Activated CD4-positive, alpha-beta memory T cell treated with anti-CD3 and anti-CD28 coated beads for 36 hours (primary cell): Measurements from ENCODE around the gene DPH1. TPM values are rescaled to one million over a fixed set of nuclear protein-coding genes. Genes with fewer than 3 reads are reported as not detected.

Source experiments
- CTCF ChIA-PET: fragments of 350-600 bp; sonication (Branson Sonifier 250); formaldehyde crosslinking; loops from one replicate; lab custom pipeline; 2021; ENCODE audit warnings: antibody characterized with exemption, inconsistent platforms; lab: Charles Lee
- POLR2A ChIA-PET: fragments of 350-600 bp; sonication (Branson Sonifier 250); formaldehyde crosslinking; loops from one replicate; lab custom pipeline; 2021; ENCODE audit warnings: antibody characterized with exemption; lab: Charles Lee
- DNase-seq: peaks from one replicate; pipeline ENCODE4 v3.0.0-alpha.2; 2020
- H3K27ac Mint-ChIP-seq: one replicate; pipeline ENCODE4 v1.8.0; 2021; ENCODE audit warnings: mixed read lengths
- H3K27me3 Mint-ChIP-seq: one replicate; pipeline ENCODE4 v1.8.0; 2021; ENCODE audit warnings: mixed read lengths
- H3K36me3 Mint-ChIP-seq: one replicate; pipeline ENCODE4 v1.8.0; 2021; ENCODE audit warnings: mixed read lengths
- H3K4me1 Mint-ChIP-seq: one replicate; pipeline ENCODE4 v1.8.0; 2021; ENCODE audit warnings: low read depth, mixed read lengths
- H3K4me3 Mint-ChIP-seq: one replicate; pipeline ENCODE4 v1.8.0; 2021; ENCODE audit warnings: mild to moderate bottlenecking, mixed read lengths
- H3K9me3 Mint-ChIP-seq: one replicate; pipeline ENCODE4 v1.8.0; 2021; ENCODE audit warnings: mixed read lengths
- intact Hi-C: fragments of 100-400 bp; cut with micrococcal nuclease; formaldehyde crosslinking; loops from one replicate; pipeline ENCODE4 v1.15.1; 2023
- total RNA-seq, 2 experiments: library from RNA; stranded (reverse); gene quantifications; one replicate each; pipeline ENCODE4 v1.2.3, GENCODE V29; 2021

The DPH1 gene
- total RNA-seq, 2 experiments from 2014 or later, result 29.4 to 31.1 TPM

GRCh38 chr17:2035541-2036488 is 5.9 kb downstream of the DPH1 start:
- ChIA-PET POLR2A (no interaction called here), CTCF (interaction anchor here (0.6 kb wide), 1 partner anchor 369 kb away, joined by 3 read pairs; no protein-coding TSS in a partner anchor)
- Mint-ChIP-seq H3K27ac (no peak overlapping the region), H3K4me1 (peaks cover 7% of the 10 kb centered on the region), H3K27me3 (no peaks in the 10 kb centered on the region), H3K9me3 (no peaks in the 10 kb centered on the region), H3K4me3 (no peak overlapping the region), H3K36me3 (peaks cover 6% of the 10 kb centered on the region)
- intact Hi-C loops, result loop anchor here (10.0 kb wide), 2 partner anchors 161 to 391 kb away; partner anchors contain the start of genes RILP and SCARF1
- DNase-seq, result no peak

- ChIA-PET CTCF (interaction anchor here (1.3 to 1.5 kb wide), 2 partner anchors 208 to 316 kb away, joined by 3 read pairs; no protein-coding TSS in a partner anchor), POLR2A (no interaction called here)
- Mint-ChIP-seq H3K4me3 (no peak overlapping the region), H3K27me3 (no peaks in the 10 kb centered on the region), H3K4me1 (peaks cover 1% of the 10 kb centered on the region), H3K36me3 (peaks cover 7% of the 10 kb centered on the region), H3K9me3 (no peaks in the 10 kb centered on the region), H3K27ac (no peak overlapping the region)
- no peak for DNase-seq
- intact Hi-C loops, result loop anchor here (10.0 kb wide), 2 partner anchors 162 to 392 kb away; partner anchors contain the start of genes RILP and SCARF1
Observed at GRCh38 chr17:2037155-2037554, 7.2 kb downstream of the DPH1 start.

GRCh38 chr17:2040219-2040827 is 10.4 kb downstream of the DPH1 start:
- intact Hi-C loops, result loop anchor here (5.0 kb wide), 2 partner anchors 148 to 323 kb away; no protein-coding TSS in a partner anchor
- ChIA-PET CTCF (interaction anchor here (0.8 to 1.3 kb wide), 3 partner anchors 131 to 319 kb away, joined by 3 to 5 read pairs (median 3); no protein-coding TSS in a partner anchor), POLR2A (interaction anchor here (0.8 kb wide), 1 partner anchor 9 kb away, joined by 3 read pairs; no protein-coding TSS in a partner anchor)
- H3K27ac Mint-ChIP-seq, result no peak overlapping the region
- no peaks in the 10 kb centered on the region for H3K9me3 Mint-ChIP-seq
- DNase-seq, result no peak
- H3K4me1 Mint-ChIP-seq, result peaks cover 23% of the 10 kb centered on the region
- H3K27me3 Mint-ChIP-seq, result no peaks in the 10 kb centered on the region
- peak overlapping the region; percentile 20 for H3K4me3 Mint-ChIP-seq
- H3K36me3 Mint-ChIP-seq, result peaks cover 22% of the 10 kb centered on the region

- H3K27ac Mint-ChIP-seq, result no peak overlapping the region
- H3K36me3 Mint-ChIP-seq, result peaks cover 22% of the 10 kb centered on the region
- peak overlapping the region; percentile 49 for H3K4me3 Mint-ChIP-seq
- intact Hi-C loops, result loop anchor here (1.0 to 5.0 kb wide), 3 partner anchors 11 to 324 kb away; partner anchors contain the start of gene DPH1
- no peaks in the 10 kb centered on the region for H3K9me3 Mint-ChIP-seq
- no peak for DNase-seq
- POLR2A ChIA-PET, result no interaction called here
- CTCF ChIA-PET, result interaction anchor here (0.8 to 1.3 kb wide), 6 partner anchors 9 to 320 kb away, joined by 3 to 5 read pairs (median 3); no protein-coding TSS in a partner anchor
- H3K27me3 Mint-ChIP-seq, result no peaks in the 10 kb centered on the region
- peaks cover 23% of the 10 kb centered on the region for H3K4me1 Mint-ChIP-seq
Observed at GRCh38 chr17:2040942-2041560, 11.1 kb downstream of the DPH1 start.

GRCh38 chr17:2041561-2042389 is 11.8 kb downstream of the DPH1 start, which contains the start of gene OVCA2:
TSS of gene OVCA2 (plus strand) at chr17:2042022. CDS start at chr17:2042048, 26 bp downstream.
- ChIA-PET POLR2A (no interaction called here), CTCF (interaction anchor here (0.7 to 1.2 kb wide), 4 partner anchors 10 to 244 kb away, joined by 3 read pairs; no protein-coding TSS in a partner anchor)
- Mint-ChIP-seq H3K36me3 (peaks cover 20% of the 10 kb centered on the region), H3K27me3 (no peaks in the 10 kb centered on the region), H3K27ac (peak within 1 kb of the TSS; percentile 97), H3K4me3 (peak within 1 kb of the TSS; percentile 96), H3K4me1 (peaks cover 23% of the 10 kb centered on the region), H3K9me3 (no peaks in the 10 kb centered on the region)
- intact Hi-C loops, result loop anchor here (1.0 to 5.0 kb wide), 4 partner anchors 9 to 324 kb away; partner anchors contain the start of gene DPH1
- DNase-seq, result peak; percentile 98

- no peaks in the 10 kb centered on the region for H3K27me3 Mint-ChIP-seq
- H3K36me3 Mint-ChIP-seq, result peaks cover 17% of the 10 kb centered on the region
- peaks cover 23% of the 10 kb centered on the region for H3K4me1 Mint-ChIP-seq
- CTCF ChIA-PET, result interaction anchor here (0.7 kb wide), 1 partner anchor 245 kb away, joined by 3 read pairs; no protein-coding TSS in a partner anchor
- peak overlapping the region; percentile 97 for H3K27ac Mint-ChIP-seq
- H3K9me3 Mint-ChIP-seq, result no peaks in the 10 kb centered on the region
- intact Hi-C loops, result loop anchor here (1.0 to 5.0 kb wide), 3 partner anchors 8 to 325 kb away; no protein-coding TSS in a partner anchor
- no peak for DNase-seq
- POLR2A ChIA-PET, result no interaction called here
- H3K4me3 Mint-ChIP-seq, result peak overlapping the region; percentile 96
Observed at GRCh38 chr17:2042390-2042847, 12.5 kb downstream of the DPH1 start.

- POLR2A ChIA-PET, result no interaction called here
- H3K36me3 Mint-ChIP-seq, result peaks cover 17% of the 10 kb centered on the region
- H3K4me3 Mint-ChIP-seq, result peak overlapping the region; percentile 96
Observed at GRCh38 chr17:2042933-2043332, 13.0 kb downstream of the DPH1 start.

GRCh38 chr17:2043785-2044184 is 13.8 kb downstream of the DPH1 start:
- peak overlapping the region; percentile 46 for H3K27ac Mint-ChIP-seq
- DNase-seq, result no peak
- no peaks in the 10 kb centered on the region for H3K9me3 Mint-ChIP-seq
- peaks cover 17% of the 10 kb centered on the region for H3K36me3 Mint-ChIP-seq
- H3K4me1 Mint-ChIP-seq, result peaks cover 26% of the 10 kb centered on the region
- no peaks in the 10 kb centered on the region for H3K27me3 Mint-ChIP-seq
- intact Hi-C loops, result loop anchor here (5.0 kb wide), 2 partner anchors 151 to 326 kb away; no protein-coding TSS in a partner anchor
- ChIA-PET CTCF (interaction anchor here (0.6 to 1.6 kb wide), 4 partner anchors 11 to 203 kb away, joined by 3 to 6 read pairs (median 4); partner anchors contain the start of gene HIC1), POLR2A (interaction anchor here (0.7 kb wide), 1 partner anchor 13 kb away, joined by 4 read pairs; no protein-coding TSS in a partner anchor)
- peak overlapping the region; percentile 96 for H3K4me3 Mint-ChIP-seq

More at GRCh38 chr17:2042933-2043332, 13.0 kb downstream of the DPH1 start:
- CTCF ChIA-PET, result interaction anchor here (0.9 to 1.6 kb wide), 2 partner anchors 12 to 202 kb away, joined by 3 to 5 read pairs; partner anchors contain the start of gene HIC1
- no peaks in the 10 kb centered on the region for H3K27me3 Mint-ChIP-seq
- no peak for DNase-seq
- H3K27ac Mint-ChIP-seq, result peak overlapping the region; percentile 97
- H3K9me3 Mint-ChIP-seq, result no peaks in the 10 kb centered on the region
- H3K4me1 Mint-ChIP-seq, result peaks cover 23% of the 10 kb centered on the region
- intact Hi-C loops, result loop anchor here (1.0 to 5.0 kb wide), 3 partner anchors 7 to 326 kb away; no protein-coding TSS in a partner anchor

GRCh38 chr17:2044263-2044894 is 14.4 kb downstream of the DPH1 start:
- Mint-ChIP-seq H3K27ac (no peak overlapping the region), H3K36me3 (peaks cover 17% of the 10 kb centered on the region), H3K4me1 (peaks cover 32% of the 10 kb centered on the region), H3K9me3 (no peaks in the 10 kb centered on the region), H3K4me3 (no peak overlapping the region), H3K27me3 (no peaks in the 10 kb centered on the region)
- DNase-seq, result no peak
- ChIA-PET POLR2A (no interaction called here), CTCF (interaction anchor here (1.1 to 1.6 kb wide), 2 partner anchors 14 to 201 kb away, joined by 5 to 6 read pairs; no protein-coding TSS in a partner anchor)
- intact Hi-C loops, result loop anchor here (5.0 kb wide), 2 partner anchors 152 to 327 kb away; no protein-coding TSS in a partner anchor

DNA sequence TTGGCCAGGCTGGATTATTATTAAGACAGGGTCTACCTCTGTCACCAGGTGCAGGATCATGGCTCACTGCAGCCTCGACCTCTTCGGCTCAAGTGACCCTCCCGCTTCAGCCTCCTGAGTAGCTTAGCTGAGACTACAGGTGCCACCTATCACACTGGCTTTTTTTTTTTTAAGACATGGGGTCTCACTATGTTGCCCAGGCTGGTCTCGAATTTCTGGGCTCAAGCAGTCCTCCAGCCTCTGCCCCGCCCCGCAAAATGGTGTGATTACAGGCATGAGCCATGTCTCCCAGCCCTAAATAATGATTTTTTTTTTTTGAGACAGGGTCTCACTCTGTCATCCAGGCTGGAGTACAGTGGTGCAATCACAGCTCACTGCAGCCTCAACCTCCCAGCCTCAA is 17.6 kb downstream of the DPH1 start:
- POLR2A ChIA-PET, result no interaction called here
- Mint-ChIP-seq H3K4me1 (peaks cover 30% of the 10 kb centered on the region), H3K27me3 (peaks cover 7% of the 10 kb centered on the region), H3K27ac (no peak overlapping the region), H3K36me3 (peaks cover 13% of the 10 kb centered on the region), H3K4me3 (no peak overlapping the region), H3K9me3 (no peaks in the 10 kb centered on the region)
- intact Hi-C loops, result no loop called here
- no peak for DNase-seq
- CTCF ChIA-PET, result interaction anchor here (1.0 to 2.0 kb wide), 3 partner anchors 11 to 197 kb away, joined by 4 to 7 read pairs (median 4); no protein-coding TSS in a partner anchor
